K562 (cell line): ENCODE data around the gene DCAF5. TPM values are rescaled to one million over a fixed set of nuclear protein-coding genes. Genes with fewer than 3 reads are reported as not detected.

ENCODE experiments used
- CAMTA2 ChIP-seq: fragments of 250-450 bp; sonication (Bioruptor Pico); conservative IDR thresholded peaks from 2 replicates; pipeline ENCODE4 v1.5.1; 2022
- FUS ChIP-seq: fragments of 200-400 bp; formaldehyde crosslinking; optimal IDR thresholded peaks from 2 replicates; pipeline ENCODE3; 2017; ENCODE audit warnings: low read depth, low read length
- NEUROD1 ChIP-seq: fragments of 150-350 bp; IDR thresholded peaks from 2 replicates; pipeline ENCODE4 v1.6.1; 2014; ENCODE audit warnings: borderline replicate concordance, low read length, low read depth; ENCODE audit not compliant: partially characterized antibody
- PRMT5 ChIP-seq: sonication (generic); formaldehyde crosslinking; IDR thresholded peaks from 2 replicates; pipeline ENCODE4 v1.5.0; 2020; ENCODE audit warnings: missing genetic modification reagents
- TRIM24 ChIP-seq, 2 experiments: fragments of 450-650 bp; IDR thresholded peaks; 2 replicates each; pipeline ENCODE4 v1.6.1; 2016
- YY1 ChIP-seq, 3 experiments: IDR thresholded peaks; 2 replicates each; pipeline ENCODE4 v1.6.1; 2011; ENCODE audit warnings: low read length in 2 of 3, mild to moderate bottlenecking in 2 of 3, moderate library complexity in 2 of 3, borderline replicate concordance in 1 of 3, control low read depth in 1 of 3, low read depth in 1 of 3; ENCODE audit not compliant: insufficient read depth in 3 of 3, insufficient replicate concordance in 2 of 3, control insufficient read depth in 1 of 3, insufficient read length in 1 of 3; ENCODE audit errors: extremely low read depth in 1 of 3
- ZNF589 ChIP-seq: fragments of 200-800 bp; sonication (Bioruptor generic); IDR thresholded peaks from 2 replicates; pipeline ENCODE4 v1.6.1; 2016; ENCODE audit warnings: low read depth, missing genetic modification characterization, missing compliant biosample characterization
- polyA plus RNA-seq, 8 experiments: library from polyadenylated mRNA; depleted of rRNA in 4 of 8; stranded (reverse) in 5 of 8; unstranded in 3 of 8; fragments of >200 nt; fragmentation: Nextera tagmentation in 2 of 8; fragmentation: Illumina TruSeq in 1 of 8; extraction: Ambion mirVana in 2 of 8; extraction: Trizol in 1 of 8; gene quantifications; 2 replicates each; pipeline versions ENCODE4 v1.2.1 to v1.2.3, GENCODE V29; 2011 to 2014; ENCODE audit warnings: inconsistent platforms in 1 of 8, missing spikeins in 1 of 8
- total RNA-seq, 7 experiments: library from RNA; depleted of rRNA in 6 of 7; stranded (reverse); fragments of >200 nt in 6 of 7; fragmentation: Illumina TruSeq in 2 of 7; extraction: Trizol in 2 of 7; gene quantifications; 2 replicates each; pipeline versions ENCODE4 v1.2.1 to v1.2.3, GENCODE V29; 2011 to 2021; ENCODE audit warnings: low replicate concordance in 1 of 7
- TF ChIP-seq, protein P1 (sequence below), 2 experiments: fragments of 450-650 bp; formaldehyde crosslinking in 1 of 2; IDR thresholded peaks; 2 replicates each; pipeline versions ENCODE4 v1.4.0 to v1.6.1; 2014 to 2020; ENCODE audit warnings: mild to moderate bottlenecking in 2 of 2, borderline replicate concordance in 1 of 2, low read depth in 1 of 2
- TF ChIP-seq, protein P2 (sequence below): fragments of 450-650 bp; IDR thresholded peaks from 2 replicates; pipeline ENCODE4 v1.6.1; 2017; ENCODE audit warnings: antibody characterized with exemption, mild to moderate bottlenecking
- TF ChIP-seq, protein P3 (sequence below), 2 experiments: IDR thresholded peaks; 2 replicates each; pipeline ENCODE4 v1.6.1; 2011; ENCODE audit warnings: borderline replicate concordance in 1 of 2, control low read depth in 1 of 2, low read depth in 1 of 2, low read length in 1 of 2, mild to moderate bottlenecking in 1 of 2, mixed read lengths in 1 of 2, moderate library complexity in 1 of 2; ENCODE audit not compliant: insufficient read depth in 1 of 2, insufficient read length in 1 of 2, poor library complexity in 1 of 2, severe bottlenecking in 1 of 2; ENCODE audit errors: extremely low read depth in 1 of 2

DCAF5 gene
- total and polyA plus RNA-seq, 9 of the 15 experiments (the other 6 are each of a cell fraction or from before 2014, with no cell fraction given) = 5.6 to 24.1 (median 12.7) TPM

DNA sequence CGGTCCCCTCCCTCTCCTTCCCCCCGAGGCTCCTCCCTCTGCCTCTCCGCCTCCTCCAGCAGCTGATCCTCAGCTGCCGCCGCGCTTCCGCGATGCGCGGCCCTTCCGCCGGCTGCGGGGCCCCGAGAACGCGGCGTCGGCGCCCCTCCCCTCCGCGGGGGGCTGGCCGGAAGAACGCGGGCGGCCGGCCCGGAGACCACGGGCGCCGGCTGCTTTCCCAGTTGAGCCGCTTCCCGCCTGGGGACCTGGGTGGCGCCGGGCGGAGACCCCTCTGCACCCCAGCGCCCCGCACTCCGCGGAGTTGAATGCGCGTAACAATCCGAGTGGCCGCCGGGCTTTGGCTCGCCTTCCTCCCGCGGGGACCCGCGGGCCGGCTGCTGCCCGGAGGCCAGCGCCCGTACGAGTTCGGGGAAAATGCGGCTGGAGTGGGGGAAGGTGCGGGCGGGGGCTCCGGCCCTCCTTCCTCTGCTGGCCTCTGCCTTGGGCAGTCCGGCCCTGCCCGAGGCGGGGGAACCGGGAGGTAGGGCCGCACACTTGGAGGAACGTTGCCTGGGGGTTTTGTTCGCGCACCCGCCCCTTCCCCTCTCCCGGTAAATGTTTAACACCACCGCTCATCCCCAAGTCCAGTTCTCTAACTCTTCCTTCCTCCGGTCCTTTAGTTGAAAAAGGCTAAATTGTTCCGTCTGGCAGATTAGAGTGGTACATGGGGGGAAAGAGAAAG lies 393 bp upstream of the DCAF5 start (continued):
- TF ChIP-seq, protein P1, sequence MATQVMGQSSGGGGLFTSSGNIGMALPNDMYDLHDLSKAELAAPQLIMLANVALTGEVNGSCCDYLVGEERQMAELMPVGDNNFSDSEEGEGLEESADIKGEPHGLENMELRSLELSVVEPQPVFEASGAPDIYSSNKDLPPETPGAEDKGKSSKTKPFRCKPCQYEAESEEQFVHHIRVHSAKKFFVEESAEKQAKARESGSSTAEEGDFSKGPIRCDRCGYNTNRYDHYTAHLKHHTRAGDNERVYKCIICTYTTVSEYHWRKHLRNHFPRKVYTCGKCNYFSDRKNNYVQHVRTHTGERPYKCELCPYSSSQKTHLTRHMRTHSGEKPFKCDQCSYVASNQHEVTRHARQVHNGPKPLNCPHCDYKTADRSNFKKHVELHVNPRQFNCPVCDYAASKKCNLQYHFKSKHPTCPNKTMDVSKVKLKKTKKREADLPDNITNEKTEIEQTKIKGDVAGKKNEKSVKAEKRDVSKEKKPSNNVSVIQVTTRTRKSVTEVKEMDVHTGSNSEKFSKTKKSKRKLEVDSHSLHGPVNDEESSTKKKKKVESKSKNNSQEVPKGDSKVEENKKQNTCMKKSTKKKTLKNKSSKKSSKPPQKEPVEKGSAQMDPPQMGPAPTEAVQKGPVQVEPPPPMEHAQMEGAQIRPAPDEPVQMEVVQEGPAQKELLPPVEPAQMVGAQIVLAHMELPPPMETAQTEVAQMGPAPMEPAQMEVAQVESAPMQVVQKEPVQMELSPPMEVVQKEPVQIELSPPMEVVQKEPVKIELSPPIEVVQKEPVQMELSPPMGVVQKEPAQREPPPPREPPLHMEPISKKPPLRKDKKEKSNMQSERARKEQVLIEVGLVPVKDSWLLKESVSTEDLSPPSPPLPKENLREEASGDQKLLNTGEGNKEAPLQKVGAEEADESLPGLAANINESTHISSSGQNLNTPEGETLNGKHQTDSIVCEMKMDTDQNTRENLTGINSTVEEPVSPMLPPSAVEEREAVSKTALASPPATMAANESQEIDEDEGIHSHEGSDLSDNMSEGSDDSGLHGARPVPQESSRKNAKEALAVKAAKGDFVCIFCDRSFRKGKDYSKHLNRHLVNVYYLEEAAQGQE (IDR thresholded peaks at IDR 0.05; ENCODE audit: borderline replicate concordance) = peak; percentile 14; the same call in 1 of the 2 replicates
- TF ChIP-seq, protein P1 (CRISPR knock-in tag; IDR thresholded peaks at IDR 0.05; ENCODE audit: low read depth) = no peak
- TF ChIP-seq NEUROD1 (peak; percentile 54), FUS (no peak), TRIM24 (IDR thresholded peaks at IDR 0.05) (no peak), YY1 (IDR thresholded peaks at IDR 0.05; ENCODE audit: borderline replicate concordance in 1 of 3, control insufficient read depth in 1 of 3, extremely low read depth in 1 of 3, insufficient read depth in 3 of 3, insufficient read length in 1 of 3, insufficient replicate concordance in 2 of 3, low read depth in 1 of 3, low read length in 2 of 3) (no peak), PRMT5 (CRISPR knock-in tag) (no peak), CAMTA2 (CRISPR knock-in tag) (no peak), ZNF589 (0 out of 2 replicates have a peak, but pooled peaks have one; percentile 50)
- TF ChIP-seq, protein P2, sequence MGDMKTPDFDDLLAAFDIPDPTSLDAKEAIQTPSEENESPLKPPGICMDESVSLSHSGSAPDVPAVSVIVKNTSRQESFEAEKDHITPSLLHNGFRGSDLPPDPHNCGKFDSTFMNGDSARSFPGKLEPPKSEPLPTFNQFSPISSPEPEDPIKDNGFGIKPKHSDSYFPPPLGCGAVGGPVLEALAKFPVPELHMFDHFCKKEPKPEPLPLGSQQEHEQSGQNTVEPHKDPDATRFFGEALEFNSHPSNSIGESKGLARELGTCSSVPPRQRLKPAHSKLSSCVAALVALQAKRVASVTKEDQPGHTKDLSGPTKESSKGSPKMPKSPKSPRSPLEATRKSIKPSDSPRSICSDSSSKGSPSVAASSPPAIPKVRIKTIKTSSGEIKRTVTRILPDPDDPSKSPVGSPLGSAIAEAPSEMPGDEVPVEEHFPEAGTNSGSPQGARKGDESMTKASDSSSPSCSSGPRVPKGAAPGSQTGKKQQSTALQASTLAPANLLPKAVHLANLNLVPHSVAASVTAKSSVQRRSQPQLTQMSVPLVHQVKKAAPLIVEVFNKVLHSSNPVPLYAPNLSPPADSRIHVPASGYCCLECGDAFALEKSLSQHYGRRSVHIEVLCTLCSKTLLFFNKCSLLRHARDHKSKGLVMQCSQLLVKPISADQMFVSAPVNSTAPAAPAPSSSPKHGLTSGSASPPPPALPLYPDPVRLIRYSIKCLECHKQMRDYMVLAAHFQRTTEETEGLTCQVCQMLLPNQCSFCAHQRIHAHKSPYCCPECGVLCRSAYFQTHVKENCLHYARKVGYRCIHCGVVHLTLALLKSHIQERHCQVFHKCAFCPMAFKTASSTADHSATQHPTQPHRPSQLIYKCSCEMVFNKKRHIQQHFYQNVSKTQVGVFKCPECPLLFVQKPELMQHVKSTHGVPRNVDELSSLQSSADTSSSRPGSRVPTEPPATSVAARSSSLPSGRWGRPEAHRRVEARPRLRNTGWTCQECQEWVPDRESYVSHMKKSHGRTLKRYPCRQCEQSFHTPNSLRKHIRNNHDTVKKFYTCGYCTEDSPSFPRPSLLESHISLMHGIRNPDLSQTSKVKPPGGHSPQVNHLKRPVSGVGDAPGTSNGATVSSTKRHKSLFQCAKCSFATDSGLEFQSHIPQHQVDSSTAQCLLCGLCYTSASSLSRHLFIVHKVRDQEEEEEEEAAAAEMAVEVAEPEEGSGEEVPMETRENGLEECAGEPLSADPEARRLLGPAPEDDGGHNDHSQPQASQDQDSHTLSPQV = no peak
- TF ChIP-seq, protein P3, sequence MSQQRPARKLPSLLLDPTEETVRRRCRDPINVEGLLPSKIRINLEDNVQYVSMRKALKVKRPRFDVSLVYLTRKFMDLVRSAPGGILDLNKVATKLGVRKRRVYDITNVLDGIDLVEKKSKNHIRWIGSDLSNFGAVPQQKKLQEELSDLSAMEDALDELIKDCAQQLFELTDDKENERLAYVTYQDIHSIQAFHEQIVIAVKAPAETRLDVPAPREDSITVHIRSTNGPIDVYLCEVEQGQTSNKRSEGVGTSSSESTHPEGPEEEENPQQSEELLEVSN (IDR thresholded peaks at IDR 0.05; ENCODE audit: borderline replicate concordance in 1 of 2, extremely low read depth in 1 of 2, insufficient read depth in 1 of 2, insufficient read length in 1 of 2, low read depth in 1 of 2, low read length in 1 of 2, poor library complexity in 1 of 2, severe bottlenecking in 1 of 2) = peak in 1 of 2 experiments; percentile 20
